Fibroblast of gingiva (primary cell): ENCODE measurements around the gene CGB3.
"Not testable (repeated sequence)": the region's sequence is repeated elsewhere in the genome, so short reads cannot be mapped to it uniquely, and the experiment has no call there.

Experiments
- DNase-seq: peaks from one replicate; pipeline ENCODE4 v3.0.0-alpha.2; 2011; ENCODE audit warnings: low read depth

The CGB3 gene

DNA sequence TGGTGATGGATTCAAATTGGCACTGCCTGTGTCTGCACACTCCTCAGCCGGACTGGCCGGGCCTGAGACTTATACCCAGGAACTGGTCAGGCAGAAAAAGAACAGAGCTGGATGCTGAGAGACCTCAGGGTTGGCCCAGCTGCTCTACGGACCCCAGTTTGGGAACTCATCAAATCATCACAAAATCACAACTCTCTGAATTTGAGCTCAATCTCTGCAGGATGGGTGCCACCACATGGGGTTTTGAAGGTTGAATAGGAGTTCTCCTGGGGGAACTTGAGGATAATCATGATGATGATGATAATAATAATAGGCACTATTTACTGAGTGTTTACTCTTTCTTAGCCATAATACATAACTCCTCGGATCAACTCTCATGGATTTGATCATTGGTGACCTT, 18.5 kb upstream of the CGB3 start:
- DNase-seq: not testable (repeated sequence)

DNA sequence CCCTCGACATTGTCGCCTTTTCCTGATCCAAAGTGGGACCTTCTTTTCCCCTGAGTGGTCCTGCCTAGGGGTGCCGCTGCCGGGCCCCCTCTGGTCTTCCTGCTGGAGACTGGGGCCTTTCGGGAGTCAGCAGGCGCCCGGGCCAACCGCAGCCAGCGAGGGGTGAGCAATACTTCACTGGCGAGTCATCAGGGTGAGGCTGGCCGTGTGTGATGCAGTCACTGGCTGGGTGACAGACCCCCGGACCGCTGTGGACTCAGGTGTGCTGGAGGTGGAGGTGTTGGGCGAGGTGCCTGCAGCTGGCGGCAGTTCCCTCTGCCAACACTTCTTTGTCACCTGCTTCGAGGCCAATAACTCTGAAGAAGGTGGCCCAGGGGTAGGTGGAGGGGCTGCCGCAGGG, 18.0 kb upstream of the CGB3 start:
- no peak for DNase-seq

DNA sequence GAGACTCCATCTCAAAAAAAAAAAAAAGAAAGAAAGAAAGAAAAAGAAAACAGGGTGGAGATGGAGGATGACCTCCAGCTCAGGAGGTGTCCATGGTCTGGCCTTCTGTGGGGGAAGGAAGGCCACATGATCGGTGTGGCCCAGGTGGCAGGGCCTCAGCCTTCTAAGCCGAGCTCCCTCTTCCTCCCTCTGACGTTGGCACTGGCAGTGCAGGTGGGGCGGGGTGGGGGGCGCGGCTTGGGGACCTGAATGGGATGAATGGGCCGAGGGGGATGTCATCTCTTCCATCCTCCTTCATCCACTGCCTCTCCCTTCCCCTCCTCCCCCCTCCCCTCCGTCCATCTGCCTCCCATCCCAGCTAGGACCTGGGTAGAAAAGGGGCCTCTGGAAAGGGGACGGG, 15.6 kb upstream of the CGB3 start:
- not testable (repeated sequence) for DNase-seq

DNA sequence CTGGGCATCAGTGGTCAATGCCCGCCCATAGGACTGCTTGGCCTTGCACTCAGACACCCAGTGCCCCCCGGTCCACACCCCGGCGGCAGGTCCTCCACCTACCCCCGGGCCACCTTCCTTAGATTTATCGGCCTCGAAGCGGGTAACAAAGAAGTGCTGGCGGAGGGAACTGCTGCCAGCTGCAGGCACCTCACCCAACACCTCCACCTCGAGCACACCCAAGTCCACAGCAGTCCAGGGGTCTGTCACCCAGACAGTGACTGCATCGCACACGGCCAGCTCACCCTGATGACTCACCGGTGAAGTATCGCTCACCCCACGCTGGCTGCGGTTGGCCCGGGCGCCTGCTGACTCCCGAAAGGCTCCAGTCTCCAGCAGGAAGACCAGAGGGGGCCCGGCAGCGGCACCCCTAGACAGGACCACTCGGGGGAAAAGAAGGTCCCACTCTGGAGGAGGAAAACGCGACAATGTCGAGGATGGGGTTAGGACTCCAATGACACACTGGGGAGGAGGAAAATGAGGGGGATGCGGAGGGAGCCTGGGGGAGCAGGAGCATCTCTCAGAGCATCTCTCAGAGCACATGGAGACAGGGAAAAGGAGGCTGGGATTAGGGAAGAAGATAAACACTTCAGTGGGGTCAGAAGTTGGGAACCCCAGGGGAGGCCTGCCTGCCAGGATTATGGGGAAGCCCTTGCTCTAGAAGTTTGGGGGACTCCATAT, 14.6 kb upstream of the CGB3 start:
- not testable (repeated sequence) for DNase-seq

DNA sequence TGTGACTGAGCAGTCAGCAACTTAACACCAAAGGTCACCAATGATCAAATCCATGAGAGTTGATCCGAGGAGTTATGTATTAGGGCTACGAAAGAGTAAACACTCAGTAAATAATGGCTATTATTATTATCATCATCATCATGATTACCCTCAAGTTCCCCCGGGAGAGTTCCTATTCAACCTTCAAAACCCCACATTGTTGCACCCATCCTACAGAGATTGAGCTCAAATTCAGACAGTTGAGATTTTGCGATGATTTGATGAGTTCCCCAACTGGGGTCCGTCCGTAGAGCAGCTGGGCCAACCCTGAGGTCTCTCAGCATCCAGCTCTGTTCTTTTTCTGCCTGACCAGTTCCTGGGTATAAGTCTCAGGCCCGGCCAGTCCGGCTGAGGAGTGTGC, 14.0 kb upstream of the CGB3 start:
- not testable (repeated sequence) for DNase-seq

DNA sequence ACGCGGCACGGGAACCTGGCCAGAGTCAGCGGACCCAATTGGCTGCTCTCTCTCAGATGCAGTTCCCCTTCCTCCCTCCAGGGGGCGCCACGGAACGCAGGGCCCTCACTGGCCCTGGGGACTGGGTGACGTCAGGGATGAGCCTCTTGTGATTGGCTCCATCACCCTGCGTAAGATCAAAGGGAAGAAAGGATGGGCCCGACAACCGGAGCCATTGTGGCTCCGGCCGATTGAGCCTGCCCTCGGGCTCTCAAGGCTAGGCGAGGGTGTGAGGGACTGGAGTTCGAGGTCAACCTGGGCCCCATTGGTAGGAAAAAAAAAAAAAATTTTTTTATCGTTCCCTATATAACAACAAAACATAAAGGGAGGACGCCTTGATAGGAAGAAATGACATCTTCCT, 12.7 kb upstream of the CGB3 start, which contains the start of gene CGB1:
Gene CGB1 (minus strand): TSS at position 81 of the 400 bp plus-strand sequence. CDS start 184 bp downstream, outside the sequence.
- not testable (repeated sequence) for DNase-seq

DNA sequence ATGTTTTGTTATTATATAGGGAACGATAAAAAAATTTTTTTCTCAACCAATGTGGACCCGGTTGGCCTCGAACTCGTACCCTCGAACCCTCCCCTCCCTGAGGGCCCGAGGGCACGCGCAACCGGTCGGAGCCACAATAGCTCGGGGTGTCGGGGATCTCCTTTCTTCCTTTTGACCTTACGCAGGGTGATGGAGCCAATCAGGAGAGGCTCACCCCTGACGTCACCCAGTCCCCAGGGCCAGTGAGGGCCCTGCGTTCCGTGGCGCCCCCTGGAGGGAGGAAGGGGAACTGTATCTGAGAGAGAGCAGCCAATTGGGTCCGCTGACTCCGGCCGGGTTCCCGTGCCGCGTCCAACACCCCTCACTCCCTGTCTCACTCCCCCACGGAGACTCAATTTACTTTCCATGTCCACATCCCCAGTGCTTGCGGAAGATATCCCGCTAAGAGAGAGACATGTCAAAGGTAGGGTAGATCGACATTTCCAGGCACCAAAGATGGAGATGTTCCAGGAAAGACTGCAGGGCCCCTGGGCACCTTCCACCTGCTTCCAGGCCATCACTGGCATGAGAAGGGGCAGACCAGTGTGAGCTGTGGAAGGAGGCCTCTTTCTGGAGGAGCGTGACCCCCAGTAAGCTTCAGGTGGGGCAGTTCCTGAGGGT, 7.6 kb upstream of the CGB3 start, which contains the start of gene CGB2:
Gene CGB2 (plus strand): TSS at position 249 of the 660 bp plus-strand sequence. CDS start 206 bp downstream, at position 455.
- DNase-seq: not testable (repeated sequence)

DNA sequence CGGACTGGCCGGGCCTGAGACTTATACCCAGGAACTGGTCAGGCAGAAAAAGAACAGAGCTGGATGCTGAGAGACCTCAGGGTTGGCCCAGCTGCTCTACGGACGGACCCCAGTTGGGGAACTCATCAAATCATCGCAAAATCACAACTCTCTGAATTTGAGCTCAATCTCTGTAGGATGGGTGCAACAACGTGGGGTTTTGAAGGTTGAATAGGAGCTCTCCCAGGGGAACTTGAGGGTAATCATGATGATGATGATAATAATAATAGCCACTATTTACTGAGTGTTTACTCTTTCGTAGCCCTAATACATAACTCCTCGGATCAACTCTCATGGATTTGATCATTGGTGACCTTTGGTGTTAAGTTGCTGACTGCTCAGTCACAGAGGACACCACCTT, 6.2 kb upstream of the CGB3 start:
- DNase-seq: not testable (repeated sequence)

DNA sequence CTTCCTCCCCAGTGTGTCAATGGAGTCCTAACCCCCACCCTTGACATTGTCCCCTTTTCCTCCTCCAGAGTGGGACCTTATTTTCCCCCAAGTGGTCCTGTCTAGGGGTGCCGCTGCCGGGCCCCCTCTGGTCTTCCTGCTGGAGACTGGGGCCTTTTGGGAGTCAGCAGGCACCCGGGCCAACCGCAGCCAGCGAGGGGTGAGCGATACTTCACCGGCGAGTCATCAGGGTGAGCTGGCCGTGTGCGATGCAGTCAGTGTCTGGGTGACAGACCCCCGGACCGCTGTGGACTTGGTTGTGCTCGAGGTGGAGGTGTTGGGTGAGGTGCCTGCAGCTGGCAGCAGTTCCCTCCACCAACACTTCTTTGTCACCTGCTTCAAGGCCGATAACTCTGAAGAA, 5.6 kb upstream of the CGB3 start:
- DNase-seq: not testable (repeated sequence)

DNA sequence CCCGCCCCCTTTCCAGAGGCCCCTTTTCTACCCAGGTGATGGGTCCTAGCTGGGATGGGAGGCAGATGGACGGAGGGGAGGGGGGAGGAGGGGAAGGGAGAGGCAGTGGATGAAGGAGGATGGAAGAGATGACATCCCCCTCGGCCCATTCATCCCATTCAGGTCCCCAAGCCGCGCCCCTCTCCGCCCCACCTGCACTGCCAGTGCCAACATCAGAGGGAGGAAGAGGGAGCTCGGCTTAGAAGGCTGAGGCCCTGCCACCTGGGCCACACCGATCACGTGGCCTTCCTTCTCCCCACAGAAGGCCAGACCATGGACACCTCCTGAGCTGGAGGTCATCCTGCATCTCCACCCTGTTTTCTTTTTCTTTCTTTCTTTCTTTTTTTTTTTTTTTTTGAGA, 4.6 kb upstream of the CGB3 start:
- not testable (repeated sequence) for DNase-seq

DNA sequence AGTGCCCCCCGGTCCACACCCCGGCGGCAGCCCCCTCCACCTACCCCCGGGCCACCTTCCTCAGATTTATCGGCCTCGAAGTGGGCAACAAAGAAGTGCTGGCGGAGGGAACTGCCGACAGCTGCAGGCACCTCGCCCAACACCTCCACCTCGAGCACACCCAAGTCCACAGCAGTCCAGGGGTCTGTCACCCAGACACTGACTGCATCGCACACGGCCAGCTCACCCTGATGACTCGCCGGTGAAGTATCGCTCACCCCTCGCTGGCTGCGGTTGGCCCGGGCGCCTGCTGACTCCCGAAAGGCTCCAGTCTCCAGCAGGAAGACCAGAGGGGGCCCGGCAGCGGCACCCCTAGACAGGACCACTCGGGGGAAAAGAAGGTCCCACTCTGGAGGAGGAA, 1.5 kb upstream of the CGB3 start:
- DNase-seq: not testable (repeated sequence)

DNA sequence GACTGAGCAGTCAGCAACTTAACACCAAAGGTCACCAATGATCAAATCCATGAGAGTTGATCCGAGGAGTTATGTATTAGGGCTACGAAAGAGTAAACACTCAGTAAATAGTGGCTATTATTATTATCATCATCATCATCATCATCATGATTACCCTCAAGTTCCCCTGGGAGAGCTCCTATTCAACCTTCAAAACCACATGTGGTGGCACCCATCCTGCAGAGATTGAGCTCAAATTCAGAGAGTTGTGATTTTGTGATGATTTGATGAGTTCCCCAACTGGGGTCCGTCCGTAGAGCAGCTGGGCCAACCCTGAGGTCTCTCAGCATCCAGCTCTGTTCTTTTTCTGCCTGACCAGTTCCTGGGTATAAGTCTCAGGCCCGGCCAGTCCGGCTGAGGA, 955 bp upstream of the CGB3 start:
- not testable (repeated sequence) for DNase-seq

DNA sequence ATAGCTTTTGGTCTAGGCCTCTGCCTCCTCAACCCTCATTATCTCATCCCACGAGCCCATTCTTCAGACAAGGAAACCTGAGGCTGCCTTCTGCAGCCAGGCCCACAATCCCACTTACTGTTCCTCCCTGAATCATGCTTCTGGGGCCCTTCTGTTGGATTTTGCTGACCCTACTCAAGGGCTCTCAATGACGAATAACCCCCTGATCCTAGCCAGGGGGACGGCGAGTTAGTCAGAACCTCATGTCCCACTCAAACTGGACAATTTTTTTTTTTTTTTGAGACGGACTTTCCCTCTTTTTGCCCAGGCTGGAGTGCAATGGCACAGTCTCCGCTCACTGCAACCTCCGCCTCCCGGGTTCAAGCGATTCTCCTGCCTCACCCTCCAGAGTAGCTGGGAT, 2.0 kb downstream of the CGB3 start:
- DNase-seq: no peak

DNA sequence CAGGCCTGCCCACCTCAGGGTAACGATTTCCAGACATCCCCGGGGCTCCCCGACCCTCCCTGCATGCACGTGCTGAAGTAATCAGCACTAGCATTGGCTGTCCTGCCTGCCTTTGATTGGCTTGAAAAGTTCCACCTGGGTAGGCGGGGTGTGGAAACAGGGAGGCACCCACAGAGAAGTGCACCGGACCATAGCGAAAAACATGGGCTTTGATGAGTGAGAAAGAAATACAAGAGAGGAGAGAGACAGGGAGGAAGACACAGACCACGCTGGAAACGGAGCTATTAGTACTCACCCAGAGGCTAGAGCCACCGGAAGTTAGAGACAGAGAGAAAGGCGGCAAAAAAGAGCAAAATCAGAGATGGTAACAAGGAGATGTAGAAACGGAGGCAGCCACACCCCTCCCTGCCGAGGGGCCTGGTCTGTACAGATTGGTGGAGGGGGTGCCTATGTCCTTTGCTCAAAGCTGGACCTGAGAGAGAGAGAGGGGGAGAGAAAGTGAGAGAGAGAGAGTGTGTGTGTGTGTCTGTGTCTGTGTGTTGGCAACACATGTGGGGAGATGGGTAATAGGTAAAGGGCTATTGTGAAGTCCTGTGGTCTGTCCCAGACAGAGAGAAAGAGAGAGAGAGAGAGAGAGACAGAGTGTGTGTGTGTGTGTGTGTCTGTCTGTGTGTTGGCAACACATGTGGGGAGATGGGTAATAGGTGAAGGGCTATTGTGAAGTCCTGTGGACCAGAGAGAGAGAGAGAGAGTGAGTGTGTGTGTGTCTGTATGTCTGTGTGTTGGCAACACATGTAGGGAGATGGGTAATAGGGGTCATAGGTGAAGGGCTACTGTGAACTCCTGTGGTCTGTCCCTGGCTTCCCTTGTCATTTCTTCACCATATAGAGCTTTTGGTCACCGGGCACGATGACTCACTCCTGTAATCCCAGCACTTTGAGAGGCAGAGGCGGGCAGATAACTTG, 2.9 kb downstream of the CGB3 start:
- DNase-seq: peak; percentile 54

DNA sequence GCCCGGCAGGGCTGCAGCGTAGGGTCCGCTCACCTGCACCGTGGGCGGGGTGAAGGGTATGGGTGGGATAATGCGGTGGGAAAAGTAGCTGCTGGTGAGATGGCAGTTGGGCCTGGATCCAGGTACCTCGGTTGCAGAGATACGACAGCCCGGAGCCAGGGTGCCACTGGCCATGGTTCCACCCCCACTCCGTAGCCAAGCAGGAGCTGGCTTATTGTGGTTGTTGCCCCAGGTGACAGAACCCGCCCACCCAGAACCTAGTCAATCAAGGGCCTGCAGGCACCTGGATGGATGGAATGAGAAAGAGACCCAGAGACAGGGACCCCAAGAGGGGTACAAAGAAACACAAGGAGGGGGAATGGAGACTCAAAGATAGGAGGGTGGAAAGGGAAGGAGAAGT, 3.8 kb downstream of the CGB3 start:
- no peak for DNase-seq

DNA sequence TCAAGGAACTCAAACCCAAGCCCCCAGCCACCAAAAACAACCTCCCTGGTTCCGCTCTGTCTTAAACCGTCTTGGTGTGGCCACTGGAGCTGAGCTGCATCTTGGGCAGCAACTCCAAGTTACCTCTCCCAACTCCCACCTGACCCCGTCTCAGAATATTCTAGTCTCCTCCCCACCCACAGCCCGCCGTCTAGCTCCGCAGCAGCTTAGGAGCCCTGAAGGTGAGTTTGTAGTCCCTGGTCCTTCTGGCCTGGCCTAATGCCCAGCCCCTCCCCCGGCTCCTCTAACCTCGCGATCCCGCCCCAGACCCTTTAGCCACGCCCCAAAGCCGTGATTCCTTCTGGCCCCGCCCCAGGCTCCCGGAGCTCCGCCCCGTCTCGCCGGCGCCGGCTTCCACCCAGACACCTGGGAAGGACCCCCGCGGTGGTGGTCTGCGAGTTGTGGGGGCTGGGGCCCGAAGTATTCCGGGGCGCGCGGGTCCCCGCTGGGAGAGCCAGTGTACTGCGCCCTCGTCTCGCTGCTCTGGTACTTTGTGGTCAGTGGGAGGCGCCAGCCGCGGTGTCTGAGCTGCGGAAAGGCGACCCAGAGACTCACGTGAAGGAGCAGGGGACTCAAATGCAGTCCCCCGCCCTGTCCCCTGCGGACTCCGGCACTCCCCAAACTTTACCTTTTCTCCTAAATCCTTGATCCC, 4.7 kb downstream of the CGB3 start:
- no peak for DNase-seq

DNA sequence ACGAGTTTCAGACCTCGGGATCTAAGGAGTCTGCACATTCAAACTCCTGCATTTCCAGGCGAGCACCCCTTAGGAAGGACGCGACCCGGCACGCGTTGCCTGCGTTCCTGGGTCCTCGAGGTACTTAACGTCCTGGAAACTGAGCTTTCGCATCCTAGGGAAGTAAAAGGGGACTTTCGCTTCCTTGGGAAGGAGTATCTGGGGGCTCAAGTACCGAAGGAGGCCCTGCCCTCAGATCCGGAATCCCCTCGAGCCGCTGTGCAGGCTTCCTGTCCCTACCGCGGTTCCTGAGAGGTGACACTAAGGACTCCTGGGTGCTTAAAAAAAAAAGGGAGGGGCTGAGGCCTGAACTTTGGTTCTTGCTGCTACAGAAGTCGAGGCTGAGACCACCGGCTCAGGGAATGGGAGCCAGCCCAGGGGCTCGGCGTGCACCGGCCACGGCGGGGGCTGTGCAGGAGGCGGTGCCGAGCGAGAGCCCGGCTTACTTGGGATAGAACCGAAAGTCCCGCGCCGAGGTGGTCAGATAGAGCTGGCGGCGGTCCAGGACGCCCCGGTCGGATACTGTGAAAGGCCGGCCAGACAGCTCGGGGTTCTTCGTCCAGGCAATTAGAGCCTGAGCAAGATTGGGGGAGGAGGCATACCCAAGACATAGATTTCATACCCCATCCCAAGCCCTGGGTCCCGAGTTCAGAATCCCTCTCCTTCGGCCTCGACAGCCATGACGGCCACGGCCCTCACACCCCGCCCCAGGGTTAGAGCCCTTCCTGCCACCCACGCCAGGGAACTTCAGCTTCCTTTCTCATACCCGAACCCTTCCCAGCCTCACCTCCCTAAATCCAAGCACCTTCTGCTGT, 5.5 kb downstream of the CGB3 start:
- DNase-seq: not testable (repeated sequence)

DNA sequence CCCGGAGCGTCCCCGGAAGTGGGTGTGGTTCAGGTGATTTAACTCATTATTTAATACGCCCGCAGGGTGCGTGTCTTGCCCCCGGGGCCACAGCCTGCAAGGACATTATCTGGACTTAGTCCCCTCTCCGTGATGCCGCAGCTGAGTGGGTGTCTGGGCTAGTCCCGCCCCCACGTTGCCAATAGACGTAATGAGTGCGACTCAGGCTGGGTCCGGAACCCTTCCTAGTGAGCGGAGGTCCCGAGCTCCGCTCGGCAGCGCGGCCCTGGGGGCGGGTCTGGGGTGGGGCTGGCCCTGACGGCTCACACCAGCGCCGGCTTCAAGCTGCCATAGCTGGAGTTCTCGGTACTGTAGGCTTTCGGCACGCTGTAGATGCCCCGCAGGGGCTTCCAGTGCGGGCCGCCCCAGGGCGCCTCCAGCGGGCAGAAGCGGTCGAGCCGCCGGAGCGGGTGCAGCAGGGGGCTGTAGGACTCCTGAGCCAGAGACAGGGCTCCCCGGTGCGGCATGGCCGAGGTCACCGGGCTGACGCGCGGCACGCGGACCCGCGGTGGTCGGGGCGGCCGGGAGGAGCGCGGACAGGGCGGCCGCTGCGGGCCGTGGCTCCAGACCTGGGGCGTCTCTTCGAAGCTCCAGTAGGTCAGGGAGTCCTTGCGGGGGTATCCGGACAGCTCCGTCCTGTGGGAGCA, 6.3 kb downstream of the CGB3 start:
- DNase-seq: peak; percentile 31

DNA sequence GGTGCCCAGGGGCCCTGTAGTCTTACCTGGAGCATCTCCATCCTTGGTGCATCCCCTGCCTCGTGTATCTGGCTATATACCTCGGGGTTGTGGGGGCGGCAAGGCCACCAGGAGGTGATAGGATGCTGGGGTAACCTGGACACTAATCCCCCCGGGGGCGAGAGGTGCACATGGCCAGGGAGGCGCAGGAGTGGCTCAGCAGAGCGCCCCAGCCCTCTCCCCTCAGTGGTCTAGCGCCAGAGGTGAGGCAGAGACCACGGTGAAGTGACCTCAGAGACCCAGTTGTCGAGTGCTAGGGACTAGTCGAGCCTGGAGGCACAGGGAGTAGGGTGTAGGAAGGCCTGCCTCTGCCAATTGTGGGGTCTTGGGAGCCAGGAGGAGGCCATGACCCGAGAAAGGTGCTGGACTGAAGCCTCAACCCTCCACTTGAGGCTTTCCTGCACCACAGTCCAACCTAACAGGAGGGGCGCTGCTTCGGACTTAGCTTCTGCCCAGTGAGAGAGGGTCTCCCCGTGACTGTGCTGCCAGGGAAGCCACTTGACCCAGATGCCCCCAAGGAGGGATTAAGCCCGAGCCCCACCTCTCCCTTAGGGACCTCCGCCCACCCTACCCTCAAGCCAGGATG, 7.0 kb downstream of the CGB3 start, which contains the start of gene LHB:
Gene LHB (minus strand): TSS at position 51 of the 625 bp plus-strand sequence. CDS start 10 bp downstream, at position 41.
- DNase-seq: no peak
